IMR-90 (cell line): ENCODE measurements around the gene YKT6. TPM values are rescaled to one million over a fixed set of nuclear protein-coding genes. Genes with fewer than 3 reads are reported as not detected.

Experiments used
- ATAC-seq: fragments of 200-7000 bp; cut with Tn5 transposase; 2 replicates; pipeline ENCODE4 v1.9.1; 2020; ENCODE audit warnings: low read depth, mild to moderate bottlenecking, moderate library complexity
- BruUV-seq: library from RNA; stranded (reverse); fragments of 400-500 nt; replicated peaks from 2 replicates; lab custom pipeline; 2021; lab: Mats Ljungman, UMichigan
- CTCF ChIA-PET: fragments of 300-600 bp; formaldehyde crosslinking; extraction: SDS; loops from one replicate; lab custom pipeline; 2021; ENCODE audit warnings: antibody characterized with exemption; lab: Yijun Ruan, JAX
- POLR2A ChIA-PET: fragments of 300-600 bp; sonication (Branson Sonifier 250); formaldehyde crosslinking; loops from one replicate; lab custom pipeline; 2022; ENCODE audit warnings: antibody characterized with exemption; ENCODE audit not compliant: unreplicated experiment; lab: Charles Lee
- DNase-seq: peaks from one replicate; pipeline ENCODE4 v3.0.0; 2013
- H2AFZ ChIP-seq: replicated peaks from 2 replicates; pipeline ENCODE3; 2013; ENCODE audit warnings: low read length, mild to moderate bottlenecking; ENCODE audit not compliant: poor library complexity
- H2AK5ac ChIP-seq: 2 replicates; pipeline ENCODE4 v1.6.1; 2013; ENCODE audit warnings: low read depth, low read length, inconsistent platforms
- H2AK9ac ChIP-seq: replicated peaks from 2 replicates; pipeline ENCODE3; 2013; ENCODE audit warnings: mild to moderate bottlenecking, low read depth, low read length, moderate library complexity; ENCODE audit not compliant: poor library complexity
- H2BK120ac ChIP-seq: 2 replicates; pipeline ENCODE4 v1.6.1; 2013; ENCODE audit warnings: low read depth, low read length, inconsistent platforms
- H2BK15ac ChIP-seq: 3 replicates; pipeline ENCODE4 v1.6.1; 2013; ENCODE audit warnings: low read depth, low read length, inconsistent platforms
- H2BK20ac ChIP-seq: 2 replicates; pipeline ENCODE4 v1.6.1; 2013; ENCODE audit warnings: low read depth, mild to moderate bottlenecking, inconsistent platforms, low read length, moderate library complexity
- H2BK5ac ChIP-seq: 2 replicates; pipeline ENCODE4 v1.6.1; 2013; ENCODE audit warnings: mild to moderate bottlenecking, low read depth, low read length, inconsistent platforms; ENCODE audit not compliant: poor library complexity, severe bottlenecking
- H3K14ac ChIP-seq: replicated peaks from 2 replicates; pipeline ENCODE4 v1.6.1; 2013; ENCODE audit warnings: low read depth, low read length, inconsistent platforms
- H3K18ac ChIP-seq: 2 replicates; pipeline ENCODE4 v1.6.1; 2013; ENCODE audit warnings: low read depth, low read length, control low read depth
- H3K23ac ChIP-seq: 2 replicates; pipeline ENCODE4 v1.6.1; 2013; ENCODE audit warnings: low read depth, low read length, inconsistent platforms
- H3K27ac ChIP-seq: 2 replicates; pipeline ENCODE4 v1.5.1; 2013; ENCODE audit warnings: mild to moderate bottlenecking, control low read depth, low read length; ENCODE audit not compliant: insufficient read depth
- H3K27me3 ChIP-seq: 2 replicates; pipeline ENCODE4 v1.6.1; 2013; ENCODE audit warnings: low read length; ENCODE audit not compliant: control insufficient read depth, insufficient read depth
- H3K36me3 ChIP-seq: 2 replicates; pipeline ENCODE4 v1.6.1; 2013; ENCODE audit warnings: low read length, mixed read lengths; ENCODE audit not compliant: control insufficient read depth, insufficient read depth
- H3K4ac ChIP-seq: 2 replicates; pipeline ENCODE4 v1.6.1; 2013; ENCODE audit warnings: low read depth, low read length, inconsistent platforms
- H3K4me1 ChIP-seq: 2 replicates; pipeline ENCODE4 v1.6.1; 2013; ENCODE audit warnings: low read length, mixed read lengths; ENCODE audit not compliant: control insufficient read depth, insufficient read depth
- H3K4me2 ChIP-seq: 2 replicates; pipeline ENCODE4 v1.6.1; 2013; ENCODE audit warnings: low read depth, mild to moderate bottlenecking, control low read depth, low read length, moderate library complexity
- H3K4me3 ChIP-seq: 2 replicates; pipeline ENCODE4 v1.5.1; 2013; ENCODE audit warnings: low read depth, mild to moderate bottlenecking, control low read depth, low read length, moderate library complexity; ENCODE audit not compliant: insufficient read depth
- H3K56ac ChIP-seq: 2 replicates; pipeline ENCODE4 v1.6.1; 2013; ENCODE audit warnings: low read length, inconsistent platforms; ENCODE audit not compliant: insufficient read depth; ENCODE audit errors: extremely low read depth
- H3K79me1 ChIP-seq, 2 experiments: 2 replicates each; pipeline ENCODE4 v1.6.1; 2013; ENCODE audit warnings: low read length in 2 of 2, inconsistent platforms in 1 of 2, low read depth in 1 of 2
- H3K9ac ChIP-seq: 2 replicates; pipeline ENCODE4 v1.6.1; 2013; ENCODE audit warnings: low read depth, low read length, control low read depth
- H3K9me1 ChIP-seq: 2 replicates; pipeline ENCODE4 v1.6.1; 2013; ENCODE audit warnings: low read length, inconsistent platforms; ENCODE audit not compliant: insufficient read depth
- H3K9me3 ChIP-seq: 2 replicates; pipeline ENCODE4 v1.6.1; 2013; ENCODE audit warnings: low read length; ENCODE audit not compliant: control insufficient read depth, insufficient read depth
- H4K20me1 ChIP-seq: 2 replicates; pipeline ENCODE4 v1.6.1; 2013; ENCODE audit warnings: low read length, inconsistent platforms; ENCODE audit not compliant: insufficient read depth
- H4K5ac ChIP-seq: 2 replicates; pipeline ENCODE4 v1.6.1; 2013; ENCODE audit warnings: mild to moderate bottlenecking, low read depth, low read length, control low read depth
- H4K8ac ChIP-seq, 2 experiments: 2 replicates each; pipeline ENCODE4 v1.6.1; 2013; ENCODE audit warnings: low read depth in 2 of 2, low read length in 2 of 2, control low read depth in 1 of 2, inconsistent platforms in 1 of 2
- H4K91ac ChIP-seq: 2 replicates; pipeline ENCODE4 v1.6.1; 2013; ENCODE audit warnings: low read depth, low read length, inconsistent platforms; ENCODE audit not compliant: insufficient read depth
- BHLHE40 ChIP-seq: fragments of 150-350 bp; IDR thresholded peaks from 2 replicates; pipeline ENCODE4 v1.6.1; 2016; ENCODE audit warnings: mild to moderate bottlenecking, low read depth, low read length
- CEBPB ChIP-seq: IDR thresholded peaks from 2 replicates; pipeline ENCODE4 v1.6.1; 2012; ENCODE audit warnings: low read depth, low read length, improper control_type of control experiment
- CHD1 ChIP-seq: IDR thresholded peaks from 2 replicates; pipeline ENCODE4 v1.6.1; 2012; ENCODE audit warnings: low read depth, low read length, improper control_type of control experiment
- MAFK ChIP-seq: IDR thresholded peaks from 2 replicates; pipeline ENCODE4 v1.6.1; 2012; ENCODE audit warnings: low read depth, low read length, improper control_type of control experiment
- MXI1 ChIP-seq: IDR thresholded peaks from 2 replicates; pipeline ENCODE4 v1.6.1; 2012; ENCODE audit warnings: low read depth, mild to moderate bottlenecking, low read length, moderate library complexity, borderline replicate concordance
- NFE2L2 ChIP-seq: fragments of 150-350 bp; IDR thresholded peaks from 2 replicates; pipeline ENCODE4 v1.6.1; 2016; ENCODE audit warnings: low read depth, mild to moderate bottlenecking, low read length
- POLR2A ChIP-seq: IDR thresholded peaks from 2 replicates; pipeline ENCODE4 v1.6.1; 2012; ENCODE audit warnings: mild to moderate bottlenecking, low read depth, low read length
- RAD21 ChIP-seq: IDR thresholded peaks from 2 replicates; pipeline ENCODE4 v1.6.1; 2012; ENCODE audit warnings: low read length, improper control_type of control experiment
- RCOR1 ChIP-seq: IDR thresholded peaks from 2 replicates; pipeline ENCODE4 v1.6.1; 2012; ENCODE audit warnings: mild to moderate bottlenecking, low read length, improper control_type of control experiment; ENCODE audit not compliant: insufficient replicate concordance
- SMC3 ChIP-seq: fragments of 150-350 bp; IDR thresholded peaks from 2 replicates; pipeline ENCODE4 v1.6.1; 2016; ENCODE audit warnings: low read depth, mild to moderate bottlenecking, antibody characterized with exemption, low read length, moderate library complexity
- WGBS, 2 experiments: methylation state at CpG; one replicate each; pipeline versions ENCODE4 v1.1.5 to v1.1.7; 2013; ENCODE audit warnings: missing lambda C conversion rate in 2 of 2; ENCODE audit not compliant: insufficient read length in 1 of 2; ENCODE audit errors: extremely low coverage in 2 of 2; 5-methylcytosine and 5-hydroxymethylcytosine counted together
- dilution Hi-C: fragments of 300-500 bp; cut with HindIII; formaldehyde crosslinking; loops from one replicate; pipeline ENCODE4 v1.14.3; 2018; ENCODE audit warnings: low sequenced_read_pairs; ENCODE audit not compliant: unreplicated experiment
- in situ Hi-C: fragments of 300-500 bp; cut with MboI; formaldehyde crosslinking; loops from 3 replicates; pipeline ENCODE4 v1.14.3; 2019; ENCODE audit warnings: low sequenced_read_pairs, inconsistent platforms, mixed read lengths
- intact Hi-C: fragments of 100-400 bp; cut with micrococcal nuclease; formaldehyde crosslinking; loops from 2 replicates; pipeline ENCODE4 v1.10.0; 2022
- polyA plus RNA-seq, 3 experiments: library from polyadenylated mRNA; depleted of rRNA; stranded (reverse); fragments of >200 nt; gene quantifications; 2 replicates each; pipeline ENCODE4 v1.2.3, GENCODE V29; 2012; ENCODE audit warnings: low replicate concordance in 1 of 3
- total RNA-seq: library from RNA; depleted of rRNA; stranded (reverse); fragments of >200 nt; gene quantifications from 2 replicates; pipeline ENCODE4 v1.2.3, GENCODE V29; 2012
- TF ChIP-seq, protein P1 (sequence below): fragments of 150-350 bp; IDR thresholded peaks from 2 replicates; pipeline ENCODE4 v1.6.1; 2016; ENCODE audit warnings: low read depth, mild to moderate bottlenecking, low read length, moderate library complexity, borderline replicate concordance
- TF ChIP-seq, protein P2 (sequence below): conservative IDR thresholded peaks from 2 replicates; pipeline ENCODE4 v1.5.1; 2012; ENCODE audit warnings: mild to moderate bottlenecking, low read depth, low read length, improper control_type of control experiment

The YKT6 gene
- total and polyA plus RNA-seq, 2 of the 4 experiments (the other 2 are of a cell fraction), result 115 to 120 TPM

DNA sequence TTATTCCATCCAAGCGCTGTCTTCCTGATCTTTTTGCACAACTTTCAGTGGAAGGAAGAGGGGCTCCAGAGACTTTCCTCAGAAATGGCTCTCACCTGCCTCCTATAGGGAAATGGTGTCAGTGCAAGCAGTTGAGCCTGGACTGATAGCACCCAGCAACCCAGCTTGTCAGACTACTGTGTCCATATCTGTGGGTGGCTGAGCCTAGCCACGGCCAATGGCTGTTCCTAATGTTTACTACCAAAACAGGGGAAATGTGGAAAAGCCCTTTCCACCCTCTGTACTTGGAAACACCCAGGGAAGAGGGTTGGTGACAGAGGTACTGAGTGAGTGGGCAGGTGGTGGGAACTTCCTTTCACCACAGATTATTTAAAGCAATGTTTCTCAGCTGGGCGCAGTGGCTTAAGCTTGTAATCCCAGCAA is 4.3 kb upstream of the YKT6 start:
- Histone ChIP-seq H4K5ac (no peak overlapping the region), H2AK5ac (no peak overlapping the region), H3K9me1 (no peaks in the 10 kb centered on the region), H3K14ac (no peak overlapping the region), H3K27me3 (peaks cover 10% of the 10 kb centered on the region; the same call in 1 of the 2 replicates), H3K4me3 (no peak overlapping the region), H2BK120ac (no peak overlapping the region), H2BK20ac (no peak overlapping the region), H2AFZ (peak overlapping the region; percentile 11), H4K20me1 (no peaks in the 10 kb centered on the region), H2AK9ac (no peak overlapping the region), H4K8ac (no peak overlapping the region), H3K27ac (no peak overlapping the region), H3K56ac (no peak overlapping the region), H2BK15ac (no peak overlapping the region), H3K9ac (no peak overlapping the region), H3K9me3 (no peaks in the 10 kb centered on the region), H3K4me2 (no peak overlapping the region), H4K91ac (no peak overlapping the region), H3K79me1 (peaks cover 0 to 2% of the 10 kb centered on the region in 2 experiments; a peak in 2 of 4 replicates), H3K4ac (no peak overlapping the region), H3K18ac (no peak overlapping the region), H2BK5ac (no peak overlapping the region), H3K23ac (no peak overlapping the region), H3K4me1 (no peaks in the 10 kb centered on the region), H3K36me3 (no peaks in the 10 kb centered on the region)
- ATAC-seq (peak; percentile 77), DNase-seq (peak; percentile 54)
- CTCF ChIA-PET, result interaction anchor here (0.6 to 1.7 kb wide), 6 partner anchors 11 to 997 kb away, joined by 3 to 8 read pairs (median 3); partner anchors contain the start of gene POLD2
- dilution Hi-C loops, result no loop called here
- TF ChIP-seq RAD21 (peak; percentile 94), POLR2A (no peak), RCOR1 (no peak), NFE2L2 (no peak), MAFK (no peak), CEBPB (0 out of 2 replicates have a peak, but pooled peaks have one; percentile 17), MXI1 (no peak), SMC3 (peak; percentile 94), BHLHE40 (no peak), CHD1 (no peak; the same call in 1 of the 2 replicates)
- TF ChIP-seq, protein P1, sequence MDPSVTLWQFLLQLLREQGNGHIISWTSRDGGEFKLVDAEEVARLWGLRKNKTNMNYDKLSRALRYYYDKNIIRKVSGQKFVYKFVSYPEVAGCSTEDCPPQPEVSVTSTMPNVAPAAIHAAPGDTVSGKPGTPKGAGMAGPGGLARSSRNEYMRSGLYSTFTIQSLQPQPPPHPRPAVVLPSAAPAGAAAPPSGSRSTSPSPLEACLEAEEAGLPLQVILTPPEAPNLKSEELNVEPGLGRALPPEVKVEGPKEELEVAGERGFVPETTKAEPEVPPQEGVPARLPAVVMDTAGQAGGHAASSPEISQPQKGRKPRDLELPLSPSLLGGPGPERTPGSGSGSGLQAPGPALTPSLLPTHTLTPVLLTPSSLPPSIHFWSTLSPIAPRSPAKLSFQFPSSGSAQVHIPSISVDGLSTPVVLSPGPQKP, result no peak
- TF ChIP-seq, protein P2, sequence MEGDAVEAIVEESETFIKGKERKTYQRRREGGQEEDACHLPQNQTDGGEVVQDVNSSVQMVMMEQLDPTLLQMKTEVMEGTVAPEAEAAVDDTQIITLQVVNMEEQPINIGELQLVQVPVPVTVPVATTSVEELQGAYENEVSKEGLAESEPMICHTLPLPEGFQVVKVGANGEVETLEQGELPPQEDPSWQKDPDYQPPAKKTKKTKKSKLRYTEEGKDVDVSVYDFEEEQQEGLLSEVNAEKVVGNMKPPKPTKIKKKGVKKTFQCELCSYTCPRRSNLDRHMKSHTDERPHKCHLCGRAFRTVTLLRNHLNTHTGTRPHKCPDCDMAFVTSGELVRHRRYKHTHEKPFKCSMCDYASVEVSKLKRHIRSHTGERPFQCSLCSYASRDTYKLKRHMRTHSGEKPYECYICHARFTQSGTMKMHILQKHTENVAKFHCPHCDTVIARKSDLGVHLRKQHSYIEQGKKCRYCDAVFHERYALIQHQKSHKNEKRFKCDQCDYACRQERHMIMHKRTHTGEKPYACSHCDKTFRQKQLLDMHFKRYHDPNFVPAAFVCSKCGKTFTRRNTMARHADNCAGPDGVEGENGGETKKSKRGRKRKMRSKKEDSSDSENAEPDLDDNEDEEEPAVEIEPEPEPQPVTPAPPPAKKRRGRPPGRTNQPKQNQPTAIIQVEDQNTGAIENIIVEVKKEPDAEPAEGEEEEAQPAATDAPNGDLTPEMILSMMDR, result peak; percentile 92
- WGBS, 2 experiments, result no CpG with 5 or more reads among the region's 3 CpGs
- POLR2A ChIA-PET, result interaction anchor here (1.0 kb wide), 1 partner anchor 124 kb away, joined by 3 read pairs; no protein-coding TSS in a partner anchor
- intact Hi-C loops, result loop anchor here (1.0 kb wide), 2 partner anchors 65 to 124 kb away; no protein-coding TSS in a partner anchor
- in situ Hi-C loops, result loop anchor here (5.0 to 10.0 kb wide), 2 partner anchors 72 to 129 kb away; partner anchors contain the start of genes PGAM2 and POLD2
- BruUV-seq, result no TSS peak
